HUES64 (cell line): ENCODE data around the gene USP19.
A peak's percentile ranks its signal among the peaks of the same experiment; 100 is the strongest.

ENCODE experiments used
- H3K27ac ChIP-seq: 2 replicates; pipeline ENCODE4 v1.7.0; 2013; ENCODE audit warnings: low read depth, low read length, inconsistent platforms
- H3K27me3 ChIP-seq: 2 replicates; pipeline ENCODE4 v1.6.1; 2013; ENCODE audit warnings: mild to moderate bottlenecking, low read length; ENCODE audit not compliant: insufficient read depth
- H3K36me3 ChIP-seq: 2 replicates; pipeline ENCODE4 v1.6.1; 2013; ENCODE audit warnings: mild to moderate bottlenecking, low read length; ENCODE audit not compliant: insufficient read depth
- H3K4me1 ChIP-seq: 2 replicates; pipeline ENCODE4 v1.6.1; 2013; ENCODE audit warnings: mild to moderate bottlenecking, low read length, moderate library complexity; ENCODE audit not compliant: insufficient read depth
- H3K4me3 ChIP-seq: 2 replicates; pipeline ENCODE4 v1.5.1; 2013; ENCODE audit warnings: mild to moderate bottlenecking, low read length, moderate library complexity
- H3K9ac ChIP-seq: 2 replicates; pipeline ENCODE4 v1.6.1; 2013; ENCODE audit warnings: mild to moderate bottlenecking, low read depth, low read length
- H3K9me3 ChIP-seq: 2 replicates; pipeline ENCODE4 v1.6.1; 2013; ENCODE audit warnings: low read depth, low read length; ENCODE audit not compliant: insufficient read depth
- WGBS: fragments of 150-250, 120-280 bp; methylation state at CpG from one replicate; pipeline ENCODE4 v1.1.7; 2013; ENCODE audit warnings: missing lambda C conversion rate; 5-methylcytosine and 5-hydroxymethylcytosine counted together

Gene USP19

DNA sequence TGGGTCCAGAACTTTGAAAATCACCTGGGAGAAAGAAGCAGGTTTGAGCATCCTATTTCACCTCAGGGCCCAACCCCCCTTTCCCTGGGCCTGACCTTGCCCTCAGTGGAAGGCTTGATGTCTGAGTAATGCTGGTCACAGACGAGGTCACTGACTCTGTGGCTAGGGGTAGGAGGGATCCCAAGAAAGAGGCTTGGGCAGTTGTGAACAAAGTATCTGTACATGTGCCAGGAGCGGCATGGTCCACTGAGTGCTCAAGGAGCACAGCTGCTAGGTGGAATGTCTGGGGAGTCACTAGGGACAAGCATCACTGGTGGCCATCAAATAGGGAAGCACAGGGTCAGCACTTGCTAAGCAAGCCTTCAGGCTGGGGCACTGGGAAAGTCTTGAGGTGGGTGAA lies 38.2 kb upstream of the USP19 start:
- 83% methylated on average over 2 of the region's 2 CpGs for WGBS
- H3K27ac ChIP-seq, result no peak overlapping the region
- peaks cover 18% of the 10 kb centered on the region for H3K36me3 ChIP-seq
- H3K27me3 ChIP-seq, result no peaks in the 10 kb centered on the region
- no peaks in the 10 kb centered on the region for H3K4me1 ChIP-seq
- H3K9me3 ChIP-seq, result no peaks in the 10 kb centered on the region
- no peak overlapping the region for H3K9ac ChIP-seq
- no peak overlapping the region for H3K4me3 ChIP-seq

DNA sequence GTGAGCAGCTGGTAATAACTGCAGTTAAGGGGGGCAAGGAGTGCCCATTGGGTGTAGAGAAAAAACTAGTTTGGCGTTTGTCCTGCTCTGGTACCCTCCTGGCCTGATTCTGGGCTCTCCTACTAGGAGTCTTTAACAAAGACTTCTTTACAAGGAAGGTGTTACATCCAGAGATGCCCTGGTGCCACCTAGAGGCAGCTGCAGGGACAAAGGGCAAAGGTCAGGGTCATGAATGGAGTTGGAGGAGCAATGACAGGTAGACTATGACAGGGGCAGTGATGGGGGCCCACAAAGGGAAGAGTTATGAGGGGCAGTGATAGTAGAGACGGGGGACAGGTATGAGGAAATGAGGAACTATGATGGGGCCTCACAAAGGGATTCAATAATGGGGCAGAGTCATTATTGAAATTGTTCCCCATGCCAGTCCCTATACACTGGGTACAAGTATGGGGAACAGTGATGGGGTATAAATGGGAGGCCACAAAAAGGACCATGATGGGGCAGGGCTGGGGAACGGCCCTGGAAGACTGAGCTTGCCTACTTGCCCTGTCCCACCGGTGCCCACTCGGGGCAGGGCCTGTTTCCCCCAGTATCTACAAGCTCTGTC lies 37.6 kb upstream of the USP19 start:
- Histone ChIP-seq H3K4me3 (no peak overlapping the region), H3K36me3 (peaks cover 12% of the 10 kb centered on the region), H3K27ac (no peak overlapping the region), H3K4me1 (no peaks in the 10 kb centered on the region), H3K9ac (no peak overlapping the region), H3K9me3 (no peaks in the 10 kb centered on the region), H3K27me3 (no peaks in the 10 kb centered on the region; the same call in 1 of the 2 replicates)
- WGBS, result 70% methylated on average over 5 of the region's 5 CpGs

DNA sequence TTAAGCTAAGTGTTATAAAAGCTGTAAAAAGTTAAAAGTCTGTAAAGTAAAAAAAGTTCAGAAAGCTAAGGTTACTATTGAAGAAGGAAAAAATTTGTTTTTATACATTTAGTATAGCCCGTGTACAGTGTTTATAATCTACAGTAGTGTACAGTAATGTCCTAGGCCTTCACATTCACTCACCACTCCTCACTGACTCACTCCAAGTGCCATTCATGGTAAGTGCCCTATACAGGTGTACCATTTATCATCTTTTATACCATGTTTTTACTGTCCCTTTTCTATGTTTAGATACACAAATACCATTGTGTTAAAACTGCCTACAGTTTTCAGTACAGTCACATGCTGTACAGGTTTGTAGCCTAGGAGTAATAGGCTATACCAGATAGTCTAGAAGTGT lies 36.7 kb upstream of the USP19 start:
- peaks cover 5% of the 10 kb centered on the region for H3K36me3 ChIP-seq
- no peak overlapping the region for H3K27ac ChIP-seq
- no peak overlapping the region for H3K9ac ChIP-seq
- no peak overlapping the region for H3K4me3 ChIP-seq
- no peaks in the 10 kb centered on the region; the same call in 1 of the 2 replicates for H3K27me3 ChIP-seq
- WGBS, result no CpG with 5 or more reads among the region's 1 CpG
- H3K9me3 ChIP-seq, result no peaks in the 10 kb centered on the region
- H3K4me1 ChIP-seq, result no peaks in the 10 kb centered on the region

DNA sequence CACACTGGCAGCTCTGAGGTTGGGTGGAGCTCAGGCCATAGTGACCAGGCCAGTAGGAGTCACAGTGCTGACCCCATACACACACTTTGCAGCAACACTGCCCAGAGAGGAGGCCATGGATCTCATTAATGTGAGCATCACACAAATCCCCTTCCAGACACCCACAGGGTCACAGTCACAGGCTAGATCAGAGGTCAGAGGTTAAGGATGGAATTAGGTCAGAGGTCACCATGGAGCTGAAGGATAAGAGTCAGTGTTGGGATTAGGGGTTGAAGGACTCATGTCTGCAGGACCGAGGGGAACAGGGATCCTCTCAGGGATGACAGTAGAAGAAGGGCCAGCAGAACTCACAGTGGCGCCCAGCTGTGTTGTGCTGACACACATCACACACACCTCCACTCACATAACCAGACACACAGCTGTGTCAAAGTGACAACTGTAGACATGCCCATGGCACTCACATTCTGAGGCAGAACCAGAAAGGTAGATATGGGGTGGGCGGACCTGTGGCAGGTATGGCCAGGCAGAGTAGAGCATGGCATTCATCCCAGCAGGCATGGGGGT lies 32.8 kb upstream of the USP19 start:
- Histone ChIP-seq H3K4me1 (no peaks in the 10 kb centered on the region), H3K27me3 (peaks cover 5% of the 10 kb centered on the region; the same call in 1 of the 2 replicates), H3K9me3 (no peaks in the 10 kb centered on the region), H3K36me3 (no peaks in the 10 kb centered on the region), H3K9ac (no peak overlapping the region), H3K4me3 (no peak overlapping the region), H3K27ac (no peak overlapping the region)
- 87% methylated on average over 3 of the region's 3 CpGs for WGBS

GRCh38 chr3:49151610-49152009 lies 31.0 kb upstream of the USP19 start:
- H3K27ac ChIP-seq, result no peak overlapping the region
- H3K9me3 ChIP-seq, result no peaks in the 10 kb centered on the region
- H3K36me3 ChIP-seq, result no peaks in the 10 kb centered on the region
- H3K4me3 ChIP-seq, result no peak overlapping the region
- peaks cover 5% of the 10 kb centered on the region; the same call in 1 of the 2 replicates for H3K27me3 ChIP-seq
- H3K9ac ChIP-seq, result no peak overlapping the region
- 87% methylated on average over 2 of the region's 2 CpGs for WGBS
- H3K4me1 ChIP-seq, result no peaks in the 10 kb centered on the region

DNA sequence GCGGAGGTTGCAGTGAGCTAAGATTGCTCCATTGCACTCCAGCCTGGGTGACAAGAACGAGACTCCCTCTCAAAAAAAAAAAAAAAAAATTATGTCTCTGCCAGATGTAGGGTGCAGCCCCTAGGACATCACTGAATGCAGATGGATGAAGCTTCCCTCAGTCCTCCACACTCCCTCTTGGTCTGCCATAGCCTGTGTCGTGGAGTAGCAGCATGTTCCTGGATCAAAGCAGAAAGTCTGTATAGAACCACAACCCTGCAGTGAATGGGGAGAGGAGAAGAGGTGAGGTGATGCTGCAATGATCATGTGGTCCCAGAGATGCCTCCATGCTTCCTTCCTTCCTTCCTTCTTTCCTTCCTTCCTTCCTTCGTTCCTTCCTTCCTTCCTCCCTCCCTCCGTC lies 27.5 kb upstream of the USP19 start:
- Histone ChIP-seq H3K9ac (no peak overlapping the region), H3K4me3 (no peak overlapping the region), H3K27ac (no peak overlapping the region), H3K27me3 (peaks cover 5% of the 10 kb centered on the region; the same call in 1 of the 2 replicates), H3K36me3 (no peaks in the 10 kb centered on the region), H3K9me3 (no peaks in the 10 kb centered on the region), H3K4me1 (no peaks in the 10 kb centered on the region)
- WGBS, result 90% methylated on average over 5 of the region's 5 CpGs

DNA sequence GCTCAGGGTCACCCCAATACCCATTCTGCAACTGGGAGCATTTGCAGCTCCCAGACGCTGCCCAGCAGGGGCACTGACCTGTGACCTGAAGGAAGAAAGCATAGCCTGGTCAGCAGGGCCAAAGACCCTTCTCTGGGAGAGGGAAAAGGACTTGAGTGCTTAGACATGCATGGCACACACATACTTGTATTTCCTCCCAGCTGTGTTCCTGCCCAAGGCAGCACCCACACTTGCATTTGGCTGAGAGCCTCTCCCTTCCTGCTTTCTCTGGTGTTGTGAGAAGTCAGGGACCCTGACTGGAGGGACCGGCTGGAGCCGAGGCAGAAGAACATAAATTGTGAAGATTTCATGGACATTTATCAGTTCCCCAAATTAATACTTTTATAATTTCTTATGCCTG lies 19.5 kb upstream of the USP19 start:
- H3K27ac ChIP-seq, result no peak overlapping the region
- WGBS, result 54% methylated on average over 1 of the region's 3 CpGs

DNA sequence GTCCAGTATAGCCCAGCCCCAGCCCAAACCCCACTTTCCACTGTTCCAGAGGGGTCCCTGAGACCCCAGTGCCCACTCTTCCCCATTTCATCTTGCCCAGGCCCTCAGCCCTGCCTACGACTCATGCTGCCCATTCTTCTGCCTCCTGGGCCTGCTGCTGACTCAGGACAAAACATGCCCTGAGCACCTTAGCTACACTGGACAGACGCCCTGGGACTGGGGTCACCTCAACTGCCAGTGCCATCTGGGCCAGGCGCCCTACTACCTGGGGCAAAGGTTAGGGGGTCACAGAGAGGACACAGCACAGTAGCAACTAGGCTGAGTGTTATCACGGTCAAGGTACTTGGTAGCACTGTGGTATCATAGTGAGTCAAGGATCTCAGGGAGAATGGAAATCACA lies 14.9 kb upstream of the USP19 start:
- WGBS, result 86% methylated on average over 4 of the region's 4 CpGs
- Histone ChIP-seq H3K4me3 (no peak overlapping the region), H3K4me1 (peaks cover 9% of the 10 kb centered on the region; the same call in 1 of the 2 replicates), H3K36me3 (no peaks in the 10 kb centered on the region), H3K27ac (no peak overlapping the region), H3K27me3 (no peaks in the 10 kb centered on the region), H3K9ac (no peak overlapping the region), H3K9me3 (no peaks in the 10 kb centered on the region)

More for the DNA sequence above, 19.5 kb upstream of the USP19 start:
- Histone ChIP-seq H3K36me3 (no peaks in the 10 kb centered on the region), H3K9me3 (peaks cover 9% of the 10 kb centered on the region; the same call in 1 of the 2 replicates), H3K27me3 (no peaks in the 10 kb centered on the region), H3K9ac (no peak overlapping the region), H3K4me1 (no peaks in the 10 kb centered on the region), H3K4me3 (no peak overlapping the region)

DNA sequence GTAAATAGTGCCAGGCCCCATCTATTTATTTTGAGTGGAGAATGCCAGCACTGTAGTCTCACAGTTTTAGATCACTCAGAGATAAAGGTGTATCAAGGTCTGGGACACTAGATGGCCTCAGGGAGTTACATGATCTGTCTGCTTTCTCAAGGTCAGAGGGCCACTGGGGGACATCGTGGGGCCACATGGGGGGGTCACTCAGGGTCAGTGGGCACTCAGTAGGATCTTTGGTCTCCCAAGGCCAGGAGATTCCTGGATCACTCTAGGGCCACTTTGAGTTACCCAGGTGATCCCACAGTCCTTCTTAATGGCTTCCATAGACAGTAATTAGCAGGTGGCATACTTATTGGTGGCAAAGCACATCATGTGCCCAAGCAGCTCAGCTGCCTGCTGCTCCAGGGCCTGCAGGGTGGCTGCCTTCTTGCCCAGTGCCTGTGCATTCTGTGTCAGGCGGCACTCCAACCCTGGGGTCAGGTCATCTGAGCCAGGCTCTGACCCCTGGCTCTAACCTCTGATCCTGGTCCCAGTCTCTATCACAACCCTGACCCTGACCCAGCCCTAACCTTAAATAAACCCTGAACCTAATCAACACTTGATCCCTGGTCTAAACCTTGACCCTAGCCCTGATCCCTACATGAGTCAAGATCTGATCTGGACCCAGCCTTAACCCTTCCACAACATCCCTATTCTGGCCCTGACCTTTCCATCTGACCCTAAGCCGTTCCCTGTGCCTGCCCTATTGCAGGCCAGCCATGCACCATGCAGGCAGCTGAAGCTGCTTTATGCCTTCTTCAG lies 14.0 kb upstream of the USP19 start:
- H3K9me3 ChIP-seq, result no peaks in the 10 kb centered on the region
- no peak overlapping the region for H3K9ac ChIP-seq
- WGBS, result 82% methylated on average over 3 of the region's 3 CpGs
- H3K27me3 ChIP-seq, result no peaks in the 10 kb centered on the region
- 0 out of 2 replicates have a peak overlapping the region, but pooled peaks have one; percentile 89 for H3K4me3 ChIP-seq
- no peaks in the 10 kb centered on the region for H3K36me3 ChIP-seq
- H3K27ac ChIP-seq, result no peak overlapping the region
- H3K4me1 ChIP-seq, result peaks cover 9% of the 10 kb centered on the region; the same call in 1 of the 2 replicates

DNA sequence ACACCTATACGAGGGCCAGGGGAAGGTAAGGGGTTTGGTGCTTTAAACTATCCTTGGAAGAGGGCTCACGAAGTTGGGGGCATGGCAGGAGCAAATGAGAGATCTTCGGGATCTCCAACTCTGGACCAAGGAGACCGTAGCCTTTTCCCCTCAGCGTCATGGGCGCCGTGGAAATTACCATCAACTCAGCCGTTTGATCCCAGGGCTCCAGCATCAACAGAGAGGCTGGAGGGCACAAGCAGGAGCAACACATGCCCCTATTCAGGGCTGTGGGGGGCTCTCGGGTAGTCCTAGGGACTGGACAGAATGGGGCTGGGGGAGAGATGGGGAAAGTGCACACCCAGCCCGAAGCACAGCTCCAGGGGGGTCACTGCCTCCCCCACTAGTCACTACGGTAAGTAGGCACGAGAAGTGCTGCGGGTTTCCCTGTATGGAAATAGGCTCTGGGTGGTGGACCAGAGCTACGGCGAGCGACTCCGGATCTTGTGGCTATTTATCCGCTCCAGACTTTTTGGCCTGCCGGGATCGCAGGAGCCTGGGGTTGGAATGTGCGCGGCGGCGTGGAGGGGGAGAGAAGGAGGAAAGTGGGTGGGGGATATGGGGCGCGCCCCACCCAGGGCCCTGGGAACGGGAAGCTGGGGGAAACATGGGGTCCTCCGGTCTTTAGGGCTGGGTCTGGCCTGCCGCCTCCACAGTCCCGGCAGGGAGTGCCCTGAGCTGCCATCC lies 12.8 kb upstream of the USP19 start:
- peak overlapping the region; percentile 89 for H3K4me3 ChIP-seq
- peak overlapping the region; percentile 58; the same call in 1 of the 2 replicates for H3K27ac ChIP-seq
- H3K36me3 ChIP-seq, result no peaks in the 10 kb centered on the region
- peak overlapping the region; percentile 63 for H3K9ac ChIP-seq
- H3K9me3 ChIP-seq, result no peaks in the 10 kb centered on the region
- H3K4me1 ChIP-seq, result peaks cover 9% of the 10 kb centered on the region; the same call in 1 of the 2 replicates
- under 1% methylated on average over 30 of the region's 30 CpGs for WGBS
- H3K27me3 ChIP-seq, result no peaks in the 10 kb centered on the region
